Kidney (tissue), 14 donors: ENCODE measurements around the gene DDX39B. TPM values are rescaled to one million over a fixed set of nuclear protein-coding genes. Genes with fewer than 3 reads are reported as not detected.

Experiments used
- DNase-seq, 5 donors: peaks; one replicate each; pipeline ENCODE4 v3.0.0-alpha.2; 2013 to 2020
- FAIRE-seq: peaks from 2 replicates; lab custom pipeline; 2012; peaks lifted over from hg19 to GRCh38; lab: Jason Lieb, UNC
- H3K27ac ChIP-seq, 2 donors: one replicate each; pipeline ENCODE4 v1.7.0; 2013; ENCODE audit warnings: low read depth in 2 of 2, low read length in 2 of 2, inconsistent platforms in 1 of 2
- H3K27me3 ChIP-seq: one replicate; pipeline ENCODE4 v1.7.1; 2013; ENCODE audit warnings: low read length, inconsistent platforms; ENCODE audit not compliant: control insufficient read depth, insufficient read depth
- H3K36me3 ChIP-seq, 3 donors: one replicate each; pipeline versions ENCODE4 v1.7.0 to v1.7.1; 2013; ENCODE audit warnings: low read length in 3 of 3, control low read depth in 1 of 3, inconsistent platforms in 1 of 3; ENCODE audit not compliant: insufficient read depth in 3 of 3, control insufficient read depth in 2 of 3
- H3K4me1 ChIP-seq, 3 donors: one replicate each; pipeline versions ENCODE4 v1.7.0 to v1.7.1; 2013; ENCODE audit warnings: low read length in 3 of 3, inconsistent platforms in 1 of 3, low read depth in 1 of 3; ENCODE audit not compliant: control insufficient read depth in 2 of 3, insufficient read depth in 2 of 3
- H3K4me3 ChIP-seq, 3 donors: one replicate each; pipeline versions ENCODE4 v1.7.0 to v1.8.1; 2013; ENCODE audit warnings: low read length in 3 of 3, control low read depth in 1 of 3, inconsistent platforms in 1 of 3
- H3K9ac ChIP-seq, 3 donors: one replicate each; pipeline versions ENCODE4 v1.7.0 to v1.7.1; 2013; ENCODE audit warnings: low read length in 3 of 3, control low read depth in 1 of 3, inconsistent platforms in 1 of 3
- H3K9me3 ChIP-seq, 3 donors: one replicate each; pipeline versions ENCODE4 v1.7.0 to v1.7.1; 2013; ENCODE audit warnings: low read length in 3 of 3, control low read depth in 1 of 3, inconsistent platforms in 1 of 3; ENCODE audit not compliant: control insufficient read depth in 2 of 3, insufficient read depth in 1 of 3
- intact Hi-C: fragments of 100-400 bp; cut with DNase I; formaldehyde crosslinking; loops from one replicate; pipeline ENCODE4 v1.11.1; 2022
- polyA plus RNA-seq: library from polyadenylated mRNA; stranded (reverse); fragments of 350-450 nt; fragmentation: Illumina TruSeq; extraction: RNeasy Lipid Tissue Mini Kit (QIAGEN cat#74804); gene quantifications from one replicate; pipeline ENCODE4 v1.2.3, GENCODE V29; 2014; ENCODE audit warnings: low read depth, low replicate concordance; ENCODE audit not compliant: insufficient read depth
- total RNA-seq: library from RNA; stranded (reverse); fragmentation: NEBNext Ultra II Directional; extraction: Animal tissue kit (Norgen Biotek cat#: 25700); gene quantifications from one replicate; pipeline ENCODE4 v1.2.1, GENCODE V29; 2021
- TF ChIP-seq, protein P1 (sequence below): IDR thresholded peaks from 3 replicates; pipeline ENCODE4 v1.5.1; 2012; ENCODE audit warnings: mild to moderate bottlenecking, moderate library complexity, borderline replicate concordance; ENCODE audit not compliant: insufficient read depth; ENCODE audit errors: extremely low read depth
- donor health status: control.
- donor health status: control.
- donor health status: control.
- donor health status: control.
- donor health status: control.
- donor health status: DM: yes; HTN: yes; CAD: no.
- donor health status: Normal renal cell carcinoma (clear cell type).

DDX39B gene
- total and polyA plus RNA-seq, 2 donors from 2014 or later: 183 to 295 TPM

DNA sequence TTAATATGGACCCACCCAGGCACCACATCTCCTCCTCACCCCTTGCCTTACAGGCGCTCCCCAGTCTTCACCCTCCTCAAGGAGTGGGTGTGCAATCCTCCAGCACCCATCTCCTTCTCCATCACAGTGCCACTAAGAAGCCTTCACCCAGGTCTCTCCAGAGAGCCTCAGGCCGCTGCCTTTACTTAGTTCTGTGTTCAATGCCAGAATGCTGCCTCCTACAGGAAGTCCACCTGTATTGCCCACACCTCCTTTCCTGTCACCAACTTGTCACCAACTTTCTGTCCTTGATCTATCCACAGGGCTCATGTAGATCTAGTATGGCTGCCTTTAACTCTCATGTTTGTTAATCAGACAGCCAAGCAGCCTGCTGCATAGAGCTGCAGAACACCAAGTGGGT lies 43.7 kb upstream of the DDX39B start:
- Histone ChIP-seq H3K9ac (no peak overlapping the region), H3K27me3 (no peaks in the 10 kb centered on the region), H3K4me1 (peaks cover 0 to 10% (median 1%) of the 10 kb centered on the region in 3 donors), H3K27ac (no peak overlapping the region), H3K36me3 (no peaks in the 10 kb centered on the region), H3K4me3 (no peak overlapping the region), H3K9me3 (no peaks in the 10 kb centered on the region)
- no peak for DNase-seq
- TF ChIP-seq, protein P1, sequence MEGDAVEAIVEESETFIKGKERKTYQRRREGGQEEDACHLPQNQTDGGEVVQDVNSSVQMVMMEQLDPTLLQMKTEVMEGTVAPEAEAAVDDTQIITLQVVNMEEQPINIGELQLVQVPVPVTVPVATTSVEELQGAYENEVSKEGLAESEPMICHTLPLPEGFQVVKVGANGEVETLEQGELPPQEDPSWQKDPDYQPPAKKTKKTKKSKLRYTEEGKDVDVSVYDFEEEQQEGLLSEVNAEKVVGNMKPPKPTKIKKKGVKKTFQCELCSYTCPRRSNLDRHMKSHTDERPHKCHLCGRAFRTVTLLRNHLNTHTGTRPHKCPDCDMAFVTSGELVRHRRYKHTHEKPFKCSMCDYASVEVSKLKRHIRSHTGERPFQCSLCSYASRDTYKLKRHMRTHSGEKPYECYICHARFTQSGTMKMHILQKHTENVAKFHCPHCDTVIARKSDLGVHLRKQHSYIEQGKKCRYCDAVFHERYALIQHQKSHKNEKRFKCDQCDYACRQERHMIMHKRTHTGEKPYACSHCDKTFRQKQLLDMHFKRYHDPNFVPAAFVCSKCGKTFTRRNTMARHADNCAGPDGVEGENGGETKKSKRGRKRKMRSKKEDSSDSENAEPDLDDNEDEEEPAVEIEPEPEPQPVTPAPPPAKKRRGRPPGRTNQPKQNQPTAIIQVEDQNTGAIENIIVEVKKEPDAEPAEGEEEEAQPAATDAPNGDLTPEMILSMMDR: no peak
- intact Hi-C loops: no loop called here
- FAIRE-seq: no peak

DNA sequence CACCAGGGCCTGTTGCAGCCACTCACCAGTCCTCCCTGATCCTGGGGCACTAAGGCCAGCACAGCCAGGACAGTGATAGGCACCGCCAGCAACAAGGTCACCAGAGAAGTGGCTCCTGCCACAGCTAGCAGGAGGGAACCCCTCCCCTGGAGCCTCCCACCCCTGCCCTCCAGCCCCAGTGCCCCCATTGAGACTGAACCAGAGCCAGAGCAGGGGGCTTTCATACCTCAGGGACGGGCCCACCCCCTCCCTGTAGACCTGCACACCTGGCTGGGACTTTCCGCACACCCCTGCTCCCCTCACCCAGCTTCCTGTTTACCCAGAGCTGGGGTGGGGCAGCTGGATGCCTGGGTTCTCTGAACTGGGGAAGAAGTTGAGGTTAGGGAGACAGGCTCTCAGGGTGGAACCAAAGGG lies 40.4 kb upstream of the DDX39B start, which contains the start of gene LTB:
LTB (minus strand) TSS at position 195 of the 414 bp plus-strand sequence; CDS start at position 188, 7 bp downstream.
- peak within 1 kb of the TSS; percentile 65 to 93 (median 90) for H3K4me3 ChIP-seq
- H3K27me3 ChIP-seq: no peaks in the 10 kb centered on the region
- FAIRE-seq: no peak
- peak within 1 kb of the TSS; percentile 70 to 78 for H3K27ac ChIP-seq
- intact Hi-C loops: no loop called here
- TF ChIP-seq, protein P1: no peak
- H3K36me3 ChIP-seq: no peaks in the 10 kb centered on the region
- H3K9ac ChIP-seq: peak within 1 kb of the TSS; percentile 69 to 97 (median 93)
- no peak for DNase-seq
- no peaks in the 10 kb centered on the region for H3K9me3 ChIP-seq
- H3K4me1 ChIP-seq: peaks cover 0 to 10% (median 5%) of the 10 kb centered on the region in 3 donors

DNA sequence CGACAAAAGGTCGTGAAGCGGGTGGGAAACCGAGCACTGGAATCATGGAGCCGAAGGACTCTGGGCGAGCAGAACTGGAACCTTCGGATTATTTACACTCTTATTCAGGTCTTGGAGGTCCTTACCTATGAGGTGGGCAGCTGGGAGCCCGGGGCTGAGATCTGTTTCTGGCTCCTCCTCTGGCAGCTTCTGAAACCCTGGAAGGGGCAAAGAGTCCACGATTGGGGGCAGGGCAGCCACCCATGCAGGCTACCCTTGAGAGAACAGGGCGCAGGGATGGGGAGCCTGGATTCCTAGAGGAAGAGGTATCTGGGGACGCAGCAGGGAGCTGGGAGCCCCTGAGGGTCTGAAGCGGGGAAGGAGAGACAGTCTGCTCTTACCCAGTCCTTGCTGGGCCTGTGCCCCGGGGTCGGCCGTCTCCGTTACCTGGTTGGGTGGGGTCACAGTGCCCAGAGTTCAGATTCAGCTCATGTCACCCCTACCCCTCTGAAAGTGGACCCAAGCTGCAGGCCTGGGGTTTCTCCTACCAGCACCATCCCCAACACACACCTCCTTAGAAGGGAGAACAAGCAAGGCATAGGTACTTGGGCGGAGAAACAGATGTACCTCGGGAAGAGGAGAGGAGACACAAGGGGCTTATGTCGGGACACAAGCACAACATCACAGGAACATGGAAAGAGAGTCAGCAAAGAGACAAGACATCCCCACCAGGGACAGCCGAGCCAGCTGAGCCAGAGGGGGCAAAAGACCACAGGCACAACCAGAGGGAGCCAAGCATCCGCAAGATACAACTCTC lies 39.8 kb upstream of the DDX39B start:
- H3K27me3 ChIP-seq: no peaks in the 10 kb centered on the region
- no peak for FAIRE-seq
- peaks cover 0 to 10% (median 5%) of the 10 kb centered on the region in 3 donors for H3K4me1 ChIP-seq
- no peaks in the 10 kb centered on the region for H3K9me3 ChIP-seq
- peak overlapping the region; percentile 69 to 97 (median 93) for H3K9ac ChIP-seq
- TF ChIP-seq, protein P1: no peak
- intact Hi-C loops: no loop called here
- no peaks in the 10 kb centered on the region for H3K36me3 ChIP-seq
- peak overlapping the region; percentile 65 to 93 (median 90) for H3K4me3 ChIP-seq
- peak overlapping the region; percentile 70 to 78 for H3K27ac ChIP-seq
- peak in 4 of 5 donors; percentile 35 to 68 (median 57) for DNase-seq
